HepG2 (cell line): ENCODE measurements around the gene PRR14. TPM values are rescaled to one million over a fixed set of nuclear protein-coding genes. Genes with fewer than 3 reads are reported as not detected.

Experiments
- ATF4 ChIP-seq, 2 experiments: fragments of 450-650 bp in 1 of 2; sonication (generic) in 1 of 2; formaldehyde crosslinking; IDR thresholded peaks; 2 replicates each; pipeline versions ENCODE4 v1.5.0 to v1.8.0; 2020 to 2022; ENCODE audit warnings: mild to moderate bottlenecking in 1 of 2, missing genetic modification reagents in 1 of 2
- BCL6 ChIP-seq: IDR thresholded peaks from 2 replicates; pipeline ENCODE4 v1.6.1; 2016; ENCODE audit warnings: missing genetic modification reagents, missing compliant biosample characterization
- BCLAF1 ChIP-seq: fragments of 450-650 bp; IDR thresholded peaks from 2 replicates; pipeline ENCODE4 v1.6.1; 2017; ENCODE audit warnings: mild to moderate bottlenecking
- HOMEZ ChIP-seq: IDR thresholded peaks from 2 replicates; pipeline ENCODE4 v1.6.1; 2016; ENCODE audit warnings: low read depth
- MAFF ChIP-seq: IDR thresholded peaks from 2 replicates; pipeline ENCODE4 v1.6.1; 2011; ENCODE audit warnings: low read depth, low read length, improper control_type of control experiment
- MED13 ChIP-seq: sonication (generic); formaldehyde crosslinking; IDR thresholded peaks from 2 replicates; pipeline ENCODE4 v1.5.0; 2020; ENCODE audit warnings: missing genetic modification reagents
- MED8 ChIP-seq: sonication (generic); formaldehyde crosslinking; IDR thresholded peaks from 2 replicates; pipeline ENCODE4 v1.8.1; 2023; ENCODE audit warnings: mild to moderate bottlenecking, missing genetic modification reagents; ENCODE audit not compliant: insufficient replicate concordance
- NCOR1 ChIP-seq: fragments of 200-600 bp; sonication (generic); IDR thresholded peaks from 2 replicates; pipeline ENCODE4 v1.7.0; 2017; ENCODE audit warnings: antibody characterized with exemption, low read length, borderline replicate concordance
- NR2F6 ChIP-seq, 2 experiments: IDR thresholded peaks; 2 replicates each; pipeline ENCODE4 v1.6.1; 2016; ENCODE audit warnings: antibody characterized with exemption in 1 of 2, mild to moderate bottlenecking in 1 of 2
- PITX1 ChIP-seq: sonication (generic); formaldehyde crosslinking; IDR thresholded peaks from 2 replicates; pipeline ENCODE4 v1.5.1; 2020; ENCODE audit warnings: mild to moderate bottlenecking, missing genetic modification reagents
- RFXANK ChIP-seq: IDR thresholded peaks from 2 replicates; pipeline ENCODE4 v1.6.1; 2016
- SAFB2 ChIP-seq: sonication (generic); formaldehyde crosslinking; IDR thresholded peaks from 2 replicates; pipeline ENCODE4 v1.5.1; 2020; ENCODE audit warnings: missing genetic modification reagents, low read depth, mild to moderate bottlenecking, borderline replicate concordance
- ZBTB7B ChIP-seq: sonication (generic); formaldehyde crosslinking; IDR thresholded peaks from 2 replicates; pipeline ENCODE4 v1.4.0; 2020; ENCODE audit warnings: missing genetic modification reagents
- ZFP91 ChIP-seq: sonication (generic); formaldehyde crosslinking; IDR thresholded peaks from 2 replicates; pipeline ENCODE4 v1.9.0; 2022; ENCODE audit warnings: missing genetic modification reagents, mild to moderate bottlenecking, borderline replicate concordance
- ZNF30 ChIP-seq: sonication (generic); formaldehyde crosslinking; IDR thresholded peaks from 2 replicates; pipeline ENCODE4 v1.5.0; 2020; ENCODE audit warnings: mild to moderate bottlenecking, missing genetic modification reagents
- ZNF619 ChIP-seq: sonication (generic); formaldehyde crosslinking; IDR thresholded peaks from 2 replicates; pipeline ENCODE4 v1.4.0; 2020; ENCODE audit warnings: mild to moderate bottlenecking, missing genetic modification reagents
- ZNF710 ChIP-seq: sonication (generic); formaldehyde crosslinking; IDR thresholded peaks from 2 replicates; pipeline ENCODE4 v1.5.0; 2020; ENCODE audit warnings: mild to moderate bottlenecking, missing genetic modification reagents, borderline replicate concordance
- ZNF724P ChIP-seq: sonication (generic); formaldehyde crosslinking; IDR thresholded peaks from 2 replicates; pipeline ENCODE4 v1.8.0; 2022; ENCODE audit warnings: missing genetic modification reagents, borderline replicate concordance
- ZNF782 ChIP-seq: sonication (generic); formaldehyde crosslinking; IDR thresholded peaks from 2 replicates; pipeline ENCODE4 v1.4.0; 2020; ENCODE audit warnings: missing genetic modification reagents, mild to moderate bottlenecking, borderline replicate concordance
- polyA plus RNA-seq, 8 experiments: library from polyadenylated mRNA; depleted of rRNA in 3 of 8; stranded (reverse) in 7 of 8; unstranded in 1 of 8; fragments of >200 nt; fragmentation: Illumina TruSeq in 4 of 8; extraction: Trizol in 4 of 8; gene quantifications; 2 replicates each; pipeline versions ENCODE4 v1.2.1 to v1.2.3, GENCODE V29; 2011 to 2016; ENCODE audit warnings: low read depth in 4 of 8, missing spikeins in 1 of 8, mixed read lengths in 1 of 8; ENCODE audit not compliant: insufficient read depth in 1 of 8
- total RNA-seq, 5 experiments: library from RNA; depleted of rRNA; stranded (reverse); fragments of >200 nt; fragmentation: Illumina TruSeq; extraction: Trizol; gene quantifications; 2 replicates each; pipeline ENCODE4 v1.2.3, GENCODE V29; 2016; ENCODE audit warnings: low read depth in 1 of 5

The PRR14 gene
- total and polyA plus RNA-seq, 2 of the 13 experiments (the other 11 are each of a cell fraction or from before 2014, with no cell fraction given), result 8.4 to 11.0 TPM

GRCh38 chr16:30650369-30651123 is at the start of gene PRR14 (continued):
- TF ChIP-seq ZFP91 (CRISPR knock-in tag), result peak; percentile 99
- TF ChIP-seq BCL6, result no peak
- peak; percentile 70; the same call in 1 of the 2 replicates for TF ChIP-seq PITX1 (CRISPR knock-in tag)
- no peak for TF ChIP-seq MAFF
- TF ChIP-seq ZNF619 (CRISPR knock-in tag), result no peak
- TF ChIP-seq BCLAF1, result no peak
- TF ChIP-seq MED13 (CRISPR knock-in tag), result peak; percentile 64; the same call in 1 of the 2 replicates
- peak; percentile 52; the same call in 1 of the 2 replicates for TF ChIP-seq SAFB2
- no peak for TF ChIP-seq ZNF724P (CRISPR knock-in tag)
- TF ChIP-seq HOMEZ (CRISPR knock-in tag), result 0 out of 2 replicates have a peak, but pooled peaks have one; percentile 47
- 0 out of 2 replicates have a peak, but pooled peaks have one; percentile 43 for TF ChIP-seq ZNF710 (CRISPR knock-in tag)
- TF ChIP-seq ZNF782 (CRISPR knock-in tag), result peak; percentile 11; the same call in 1 of the 2 replicates
- TF ChIP-seq RFXANK (CRISPR knock-in tag), result peak; percentile 39; the same call in 1 of the 2 replicates
- peak; percentile 42; the same call in 1 of the 2 replicates for TF ChIP-seq NR2F6 (IDR thresholded peaks at IDR 0.05)
- TF ChIP-seq NR2F6 (CRISPR knock-in tag; IDR thresholded peaks at IDR 0.05), result no peak; the same call in 1 of the 2 replicates
- no peak; the same call in 1 of the 2 replicates for TF ChIP-seq NCOR1
- TF ChIP-seq MED8 (CRISPR knock-in tag), result peak; percentile 44
- TF ChIP-seq ATF4 (CRISPR knock-in tag; IDR thresholded peaks at IDR 0.05), result peak in 1 of 2 experiments; percentile 70; a peak in 1 of 4 replicates
- peak; percentile 28; the same call in 1 of the 2 replicates for TF ChIP-seq ZNF30 (CRISPR knock-in tag)
- TF ChIP-seq ZBTB7B (CRISPR knock-in tag), result peak; percentile 35
